HG03378 (cell line): ENCODE data around the gene RNF149.
A peak's percentile ranks its signal among the peaks of the same experiment; 100 is the strongest.
"Not testable (repeated sequence)": the region's sequence is repeated elsewhere in the genome, so short reads cannot be mapped to it uniquely, and the experiment has no call there.

ENCODE experiments used
- ATAC-seq: cut with Tn5 transposase; IDR thresholded peaks from one replicate; pipeline ENCODE4 v1.9.1; 2021; ENCODE audit warnings: mild to moderate bottlenecking, moderate library complexity; ENCODE audit not compliant: unreplicated experiment

RNF149 gene

GRCh38 chr2:101308432-101309210, at the start of gene RNF149:
RNF149 (minus strand) TSS chr2:101308701; CDS start chr2:101308588, 113 bp downstream.
- peak; percentile 34 for ATAC-seq

- no peak for ATAC-seq
These were observed 48.9 kb upstream of the RNF149 start for GRCh38 chr2:101357376-101357775.

GRCh38 chr2:101356521-101356920, 48.0 kb upstream of the RNF149 start:
- ATAC-seq = no peak

- no peak for ATAC-seq
These were observed 47.6 kb upstream of the RNF149 start for GRCh38 chr2:101356055-101356454.

- no peak for ATAC-seq
These were observed 47.0 kb upstream of the RNF149 start for GRCh38 chr2:101355401-101356054.

GRCh38 chr2:101354420-101355311, 46.2 kb upstream of the RNF149 start:
- no peak for ATAC-seq

GRCh38 chr2:101352631-101353030, 44.1 kb upstream of the RNF149 start:
- not testable (repeated sequence) for ATAC-seq

GRCh38 chr2:101351207-101351606, 42.7 kb upstream of the RNF149 start:
- no peak for ATAC-seq

GRCh38 chr2:101349893-101350662, 41.6 kb upstream of the RNF149 start:
- no peak for ATAC-seq

- no peak for ATAC-seq
These were observed 40.4 kb upstream of the RNF149 start for GRCh38 chr2:101348883-101349282.

- no peak for ATAC-seq
These were observed 38.4 kb upstream of the RNF149 start for GRCh38 chr2:101346909-101347308.

- ATAC-seq = no peak
These were observed 35.6 kb upstream of the RNF149 start for GRCh38 chr2:101344137-101344536.

- ATAC-seq = no peak
These were observed 34.1 kb upstream of the RNF149 start for GRCh38 chr2:101342625-101343008.

- ATAC-seq = no peak
These were observed 33.6 kb upstream of the RNF149 start for GRCh38 chr2:101341901-101342624.

- no peak for ATAC-seq
These were observed 32.9 kb upstream of the RNF149 start for GRCh38 chr2:101341421-101341820.

GRCh38 chr2:101340141-101340551, 31.6 kb upstream of the RNF149 start:
- ATAC-seq = no peak

GRCh38 chr2:101339266-101339880, 30.9 kb upstream of the RNF149 start:
- no peak for ATAC-seq

GRCh38 chr2:101337877-101338276, 29.4 kb upstream of the RNF149 start:
- ATAC-seq = no peak
